A673 (cell line): ENCODE results near the gene ESR2. TPM values are rescaled to one million over a fixed set of nuclear protein-coding genes. Genes with fewer than 3 reads are reported as not detected.
A peak's percentile ranks its signal among the peaks of the same experiment; 100 is the strongest.

ENCODE experiments used
- BruUV-seq: library from RNA; stranded (reverse); fragments of 400-500 nt; replicated peaks from 2 replicates; lab custom pipeline; 2021; lab: Mats Ljungman, UMichigan
- CTCF ChIA-PET: fragments of 300-600 bp; sonication (Branson Sonifier 250); formaldehyde crosslinking; loops from one replicate; lab custom pipeline; 2022; ENCODE audit warnings: antibody characterized with exemption; lab: Charles Lee
- POLR2A ChIA-PET: fragments of 300-600 bp; sonication (Branson Sonifier 250); formaldehyde crosslinking; loops from one replicate; lab custom pipeline; 2022; ENCODE audit warnings: antibody characterized with exemption; ENCODE audit not compliant: low non-redundant PET; lab: Charles Lee
- DNase-seq: peaks from one replicate; pipeline ENCODE4 v3.0.0-alpha.2; 2015; ENCODE audit warnings: low spot score
- H3K27ac ChIP-seq: fragments of 200-600 bp; sonication (generic); 2 replicates; pipeline ENCODE4 v1.5.1; 2016; ENCODE audit warnings: mixed run types, low read depth, mild to moderate bottlenecking, mixed read lengths, antibody characterized with exemption, low read length; ENCODE audit not compliant: poor library complexity, severe bottlenecking
- H3K27me3 ChIP-seq: fragments of 200-600 bp; sonication (generic); replicated peaks from 2 replicates; pipeline ENCODE4 v1.6.1; 2017; ENCODE audit warnings: mixed run types, low read depth, mild to moderate bottlenecking, mixed read lengths, antibody characterized with exemption, low read length; ENCODE audit not compliant: insufficient read depth, poor library complexity
- H3K36me3 ChIP-seq: fragments of 200-600 bp; sonication (generic); 2 replicates; pipeline ENCODE4 v1.6.1; 2016; ENCODE audit warnings: mixed run types, mild to moderate bottlenecking, mixed read lengths, antibody characterized with exemption, low read length; ENCODE audit not compliant: insufficient read depth, poor library complexity, severe bottlenecking
- H3K4me1 ChIP-seq: fragments of 200-600 bp; sonication (generic); 2 replicates; pipeline ENCODE4 v1.6.1; 2017; ENCODE audit warnings: mixed run types, mild to moderate bottlenecking, mixed read lengths, antibody characterized with exemption, low read length; ENCODE audit not compliant: insufficient read depth, poor library complexity, severe bottlenecking
- H3K4me3 ChIP-seq: fragments of 200-600 bp; sonication (generic); 2 replicates; pipeline ENCODE4 v1.5.1; 2016; ENCODE audit warnings: low read depth, mixed run types, mild to moderate bottlenecking, mixed read lengths, low read length; ENCODE audit not compliant: poor library complexity, severe bottlenecking
- H3K9me3 ChIP-seq: fragments of 200-600 bp; sonication (generic); 2 replicates; pipeline ENCODE4 v1.6.1; 2016; ENCODE audit warnings: mixed run types, low read depth, mild to moderate bottlenecking, mixed read lengths, antibody characterized with exemption, low read length; ENCODE audit not compliant: poor library complexity, severe bottlenecking
- CTCF ChIP-seq: fragments of 300-800, 200-600 bp; sonication (generic); conservative IDR thresholded peaks from 2 replicates; pipeline ENCODE4 v1.5.1; 2017; ENCODE audit warnings: low read depth, mild to moderate bottlenecking, antibody characterized with exemption, low read length, moderate library complexity, mixed read lengths
- EZH2 ChIP-seq: fragments of 200-600 bp; sonication (generic); IDR thresholded peaks from 2 replicates; pipeline ENCODE4 v1.6.1; 2017; ENCODE audit warnings: borderline replicate concordance, low read depth, mild to moderate bottlenecking, mixed read lengths, antibody characterized with exemption, low read length; ENCODE audit not compliant: poor library complexity, severe bottlenecking
- intact Hi-C: fragments of 100-400 bp; cut with micrococcal nuclease; formaldehyde crosslinking; loops from one replicate; pipeline ENCODE4 v1.10.0; 2022; ENCODE audit not compliant: unreplicated experiment
- total RNA-seq: library from RNA; stranded (reverse); gene quantifications from 2 replicates; pipeline ENCODE4 v1.2.3, GENCODE V29; 2021

Gene ESR2
- total RNA-seq, 1 experiment from 2014 or later, result 0.71 TPM

- Histone ChIP-seq H3K4me1 (no peaks in the 10 kb centered on the region), H3K9me3 (no peaks in the 10 kb centered on the region), H3K27me3 (no peaks in the 10 kb centered on the region), H3K27ac (no peak overlapping the region), H3K4me3 (no peak overlapping the region), H3K36me3 (no peaks in the 10 kb centered on the region)
- no peak for TF ChIP-seq EZH2
- no peak for TF ChIP-seq CTCF
- intact Hi-C loops, result no loop called here
- BruUV-seq, result no TSS peak
- ChIA-PET POLR2A (no interaction called here), CTCF (no interaction called here)
- peak; percentile 21 for DNase-seq
These were observed 180.0 kb downstream of the ESR2 start for GRCh38 chr14:64114166-64114565.

- Histone ChIP-seq H3K9me3 (no peaks in the 10 kb centered on the region), H3K36me3 (no peaks in the 10 kb centered on the region), H3K27me3 (no peaks in the 10 kb centered on the region), H3K4me1 (no peaks in the 10 kb centered on the region), H3K4me3 (no peak overlapping the region), H3K27ac (no peak overlapping the region)
- CTCF ChIA-PET, result no interaction called here
- BruUV-seq, result no TSS peak
- intact Hi-C loops, result no loop called here
- DNase-seq, result no peak
- POLR2A ChIA-PET, result no interaction called here
- TF ChIP-seq EZH2, result no peak
- TF ChIP-seq CTCF, result no peak
These were observed 181.1 kb downstream of the ESR2 start for GRCh38 chr14:64112867-64113678.

- intact Hi-C loops, result no loop called here
- Histone ChIP-seq H3K9me3 (no peaks in the 10 kb centered on the region), H3K4me3 (no peak overlapping the region), H3K36me3 (peaks cover 5% of the 10 kb centered on the region), H3K27me3 (no peaks in the 10 kb centered on the region), H3K4me1 (no peaks in the 10 kb centered on the region), H3K27ac (no peak overlapping the region)
- peak; percentile 13 for DNase-seq
- ChIA-PET POLR2A (no interaction called here), CTCF (no interaction called here)
- TF ChIP-seq EZH2 (no peak), CTCF (no peak)
- BruUV-seq, result no TSS peak
These were observed 183.4 kb downstream of the ESR2 start for GRCh38 chr14:64110802-64111201.
